GM12878 (cell line): ENCODE results near the gene MACROD2. TPM values are rescaled to one million over a fixed set of nuclear protein-coding genes. Genes with fewer than 3 reads are reported as not detected.

Experiments
- ATF7 ChIP-seq: fragments of 450-650 bp; IDR thresholded peaks from 2 replicates; pipeline ENCODE4 v1.6.1; 2016; ENCODE audit warnings: low read depth, mild to moderate bottlenecking
- CHD4 ChIP-seq: fragments of 200-600 bp; sonication (generic); IDR thresholded peaks from 2 replicates; pipeline ENCODE4 v1.6.1; 2016; ENCODE audit warnings: mild to moderate bottlenecking
- EP300 ChIP-seq, 2 experiments: fragments of 150-350 bp in 1 of 2; IDR thresholded peaks; 2 replicates each; pipeline ENCODE4 v1.6.1; 2011 to 2012; ENCODE audit warnings: low read depth in 2 of 2, low read length in 2 of 2, borderline replicate concordance in 1 of 2, improper control_type of control experiment in 1 of 2, inconsistent platforms in 1 of 2; ENCODE audit not compliant: control insufficient read depth in 1 of 2
- EZH2 ChIP-seq: IDR thresholded peaks from 2 replicates; pipeline ENCODE4 v1.6.1; 2012; ENCODE audit warnings: low read depth, mild to moderate bottlenecking, control low read depth, inconsistent platforms, low read length, borderline replicate concordance; ENCODE audit not compliant: control insufficient read depth
- IKZF1 ChIP-seq: fragments of 450-650 bp; conservative IDR thresholded peaks from 2 replicates; pipeline ENCODE4 v1.6.1; 2017; ENCODE audit warnings: antibody characterized with exemption, mild to moderate bottlenecking
- MEF2B ChIP-seq: fragments of 450-650 bp; IDR thresholded peaks from 2 replicates; pipeline ENCODE4 v1.6.1; 2018; ENCODE audit warnings: mild to moderate bottlenecking, moderate library complexity; ENCODE audit not compliant: partially characterized antibody, poor library complexity, severe bottlenecking
- RUNX3 ChIP-seq: IDR thresholded peaks from 2 replicates; pipeline ENCODE4 v1.6.1; 2012; ENCODE audit warnings: low read length, inconsistent platforms
- WRNIP1 ChIP-seq: IDR thresholded peaks from 2 replicates; pipeline ENCODE4 v1.6.1; 2011; ENCODE audit warnings: low read depth, low read length, improper control_type of control experiment, borderline replicate concordance
- YY1 ChIP-seq: IDR thresholded peaks from 2 replicates; pipeline ENCODE4 v1.6.1; 2011; ENCODE audit warnings: low read depth, mild to moderate bottlenecking, low read length
- ZNF687 ChIP-seq: fragments of 450-650 bp; IDR thresholded peaks from 2 replicates; pipeline ENCODE4 v1.6.1; 2017; ENCODE audit warnings: mild to moderate bottlenecking, moderate library complexity
- polyA plus RNA-seq, 11 experiments: library from polyadenylated mRNA; depleted of rRNA in 4 of 11; unstranded in 6 of 11; stranded (reverse) in 5 of 11; fragments of >200 nt; fragmentation: Nextera tagmentation in 4 of 11; fragmentation: Illumina TruSeq in 1 of 11; extraction: Ambion mirVana in 4 of 11; extraction: Trizol in 1 of 11; gene quantifications; 1 replicate in 1 of 11; 2 replicates in 10 of 11; pipeline versions ENCODE4 v1.2.1 to v1.2.3, GENCODE V29; 2011 to 2016; ENCODE audit warnings: inconsistent platforms in 2 of 11, missing spikeins in 2 of 11, low read depth in 1 of 11
- total RNA-seq, 4 experiments: library from RNA; depleted of rRNA in 3 of 4; stranded (reverse); fragments of >200 nt in 3 of 4; fragmentation: Illumina TruSeq in 1 of 4; extraction: Trizol in 1 of 4; gene quantifications; 2 replicates each; pipeline versions ENCODE4 v1.2.1 to v1.2.3, GENCODE V29; 2013 to 2021
- TF ChIP-seq, protein P1 (sequence below): IDR thresholded peaks from 2 replicates; pipeline ENCODE4 v1.6.1; 2012; ENCODE audit warnings: low read length, inconsistent platforms

MACROD2 gene
- total and polyA plus RNA-seq, 10 of the 15 experiments (the other 5 are each of a cell fraction or from before 2014, with no cell fraction given): 1.1 to 21.5 (median 2.2) TPM

GRCh38 chr20:14853079-14853478 lies 857.8 kb downstream of the MACROD2 start (continued):
- TF ChIP-seq WRNIP1: no peak
- TF ChIP-seq, protein P1, sequence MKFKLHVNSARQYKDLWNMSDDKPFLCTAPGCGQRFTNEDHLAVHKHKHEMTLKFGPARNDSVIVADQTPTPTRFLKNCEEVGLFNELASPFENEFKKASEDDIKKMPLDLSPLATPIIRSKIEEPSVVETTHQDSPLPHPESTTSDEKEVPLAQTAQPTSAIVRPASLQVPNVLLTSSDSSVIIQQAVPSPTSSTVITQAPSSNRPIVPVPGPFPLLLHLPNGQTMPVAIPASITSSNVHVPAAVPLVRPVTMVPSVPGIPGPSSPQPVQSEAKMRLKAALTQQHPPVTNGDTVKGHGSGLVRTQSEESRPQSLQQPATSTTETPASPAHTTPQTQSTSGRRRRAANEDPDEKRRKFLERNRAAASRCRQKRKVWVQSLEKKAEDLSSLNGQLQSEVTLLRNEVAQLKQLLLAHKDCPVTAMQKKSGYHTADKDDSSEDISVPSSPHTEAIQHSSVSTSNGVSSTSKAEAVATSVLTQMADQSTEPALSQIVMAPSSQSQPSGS: 0 out of 2 replicates have a peak, but pooled peaks have one; percentile 20
- peak; percentile 71 for TF ChIP-seq IKZF1
- TF ChIP-seq CHD4: no peak
- peak; percentile 31 to 41; a peak in 1 of 4 replicates for TF ChIP-seq EP300 (IDR thresholded peaks at IDR 0.05; ENCODE audit: borderline replicate concordance in 1 of 2, control insufficient read depth in 1 of 2, low read depth in 2 of 2, low read length in 2 of 2)
- TF ChIP-seq EZH2: no peak
- 0 out of 2 replicates have a peak, but pooled peaks have one; percentile 25 for TF ChIP-seq ATF7
- peak; percentile 47 for TF ChIP-seq MEF2B
- TF ChIP-seq YY1: no peak
- TF ChIP-seq RUNX3: peak; percentile 41; the same call in 1 of the 2 replicates
- no peak for TF ChIP-seq ZNF687
